GM21381 (cell line): ENCODE data around the gene IL13RA2.

Experiments
- ATAC-seq: cut with Tn5 transposase; IDR thresholded peaks from one replicate; pipeline ENCODE4 v1.9.1; 2021; ENCODE audit warnings: mild to moderate bottlenecking, moderate library complexity; ENCODE audit not compliant: unreplicated experiment

IL13RA2 gene

DNA sequence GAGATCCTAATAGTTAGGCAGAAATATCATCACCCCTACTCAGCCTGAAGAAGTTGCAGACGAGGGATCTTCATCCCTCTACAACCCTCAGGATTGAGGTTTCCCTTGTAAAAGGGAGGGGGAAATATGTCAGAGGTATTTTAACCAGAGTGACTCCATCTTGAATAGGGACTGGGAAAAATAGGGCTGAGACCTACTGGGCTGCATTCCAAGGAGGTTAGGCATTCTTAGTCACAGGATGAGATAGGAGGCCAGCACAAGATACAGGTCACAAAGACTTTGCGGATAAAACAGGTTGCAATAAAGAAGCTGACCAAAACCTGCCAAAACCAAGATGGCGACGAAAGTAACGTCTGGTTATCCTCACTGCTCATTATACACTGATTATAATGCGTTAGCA lies 17.5 kb downstream of the IL13RA2 start:
- ATAC-seq = no peak

DNA sequence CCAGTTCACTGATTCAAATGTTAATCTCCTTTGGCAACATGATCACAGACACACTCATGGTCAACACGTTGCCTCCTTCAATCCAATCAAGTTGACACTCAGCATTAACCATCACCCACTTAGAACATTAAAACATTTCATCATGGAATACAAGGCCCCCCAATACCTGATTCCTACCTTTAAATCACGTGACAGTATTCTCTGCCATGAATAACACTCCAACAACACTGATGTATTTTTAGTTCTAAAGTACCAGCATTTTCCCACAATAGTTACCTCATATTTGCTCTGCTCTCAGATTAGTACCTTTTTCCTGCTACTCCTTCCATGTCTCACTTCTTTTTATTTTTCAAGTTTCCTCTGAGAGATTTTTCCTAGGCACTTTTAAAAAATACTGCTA lies 19.6 kb downstream of the IL13RA2 start:
- ATAC-seq = no peak

DNA sequence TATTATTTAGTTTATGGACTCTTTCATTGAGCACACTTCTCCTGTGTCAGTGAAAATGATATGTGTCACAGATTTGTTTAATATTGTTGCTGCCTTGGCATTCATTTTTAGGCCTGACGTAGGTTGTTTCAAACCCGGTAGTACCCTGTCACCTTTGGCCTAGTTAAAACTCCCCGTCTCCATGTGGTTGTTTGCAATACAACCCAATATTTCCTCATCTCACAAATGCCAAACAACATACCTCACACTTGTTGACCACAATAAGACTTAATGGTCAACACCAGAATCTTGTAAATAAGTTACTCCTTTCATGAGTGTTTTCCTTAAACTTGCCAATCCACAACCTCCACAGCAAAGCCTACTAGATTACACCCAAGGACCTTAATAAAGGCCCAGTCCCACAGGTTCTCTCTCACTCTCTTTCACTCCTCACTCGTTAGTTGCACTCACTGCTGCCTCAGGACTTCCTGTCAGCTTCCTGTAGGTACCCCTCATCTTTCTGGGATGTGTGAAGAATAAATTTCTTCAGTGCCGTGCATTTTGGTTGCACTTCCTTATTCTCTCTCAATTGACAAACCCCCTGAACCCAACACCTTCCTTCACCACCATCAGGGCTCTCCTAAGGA lies 31.3 kb downstream of the IL13RA2 start:
- ATAC-seq = no peak

DNA sequence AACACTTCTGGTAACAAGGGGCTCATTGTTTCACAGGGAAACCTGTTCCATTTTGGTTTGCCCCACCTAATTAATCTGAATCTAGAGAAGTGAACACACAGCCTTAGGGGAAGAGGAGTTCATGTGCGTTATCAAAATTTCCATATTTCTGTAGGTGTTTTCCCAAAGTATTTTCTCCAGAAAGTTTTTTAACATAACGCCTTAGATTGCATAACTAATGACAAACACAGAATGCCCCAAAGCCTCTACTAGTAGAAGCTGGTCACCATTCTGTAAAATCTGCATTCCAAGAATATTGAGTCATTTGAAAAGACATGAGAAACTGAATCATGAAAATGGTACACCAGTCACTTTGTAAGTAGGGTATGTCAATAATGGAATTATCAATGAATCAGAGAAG lies 41.1 kb downstream of the IL13RA2 start:
- ATAC-seq = no peak

DNA sequence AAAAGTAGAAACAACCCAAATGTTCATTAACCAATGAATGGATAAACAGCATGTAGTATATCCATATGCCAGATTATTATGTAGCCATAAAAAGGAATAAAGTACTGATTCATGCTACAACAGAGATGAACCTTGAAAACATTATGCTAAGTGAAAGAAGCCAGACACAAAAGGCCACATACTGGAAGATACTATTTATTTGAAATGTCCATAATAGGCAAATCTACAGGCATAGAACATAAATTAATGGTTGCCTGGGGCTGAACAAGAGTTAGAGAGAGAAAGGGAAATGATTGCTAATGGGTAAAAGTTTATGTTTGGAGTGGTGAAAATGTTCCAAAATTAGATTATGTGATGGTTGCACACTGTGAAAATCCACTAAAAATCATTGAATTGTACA lies 44.4 kb downstream of the IL13RA2 start:
- ATAC-seq = no peak

DNA sequence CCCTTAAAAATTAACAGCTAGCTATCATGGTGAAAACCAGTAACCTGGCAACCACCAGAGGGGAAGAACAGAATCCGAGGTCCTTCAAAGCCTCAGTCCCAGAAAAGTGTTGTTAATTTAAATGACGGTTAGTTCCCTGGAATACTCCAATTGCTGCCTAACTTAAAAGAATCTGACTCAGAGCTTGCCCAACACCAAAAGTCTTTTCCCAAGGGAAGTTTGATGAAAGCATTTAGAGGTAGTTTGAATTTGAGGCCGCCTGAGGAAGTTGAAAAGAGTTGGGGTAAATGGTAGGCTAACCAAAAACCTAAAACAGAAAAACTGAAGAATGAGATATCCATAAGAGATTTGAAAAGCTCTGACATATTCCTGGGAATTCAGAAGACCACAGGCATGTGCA lies 46.6 kb downstream of the IL13RA2 start:
- no peak for ATAC-seq

DNA sequence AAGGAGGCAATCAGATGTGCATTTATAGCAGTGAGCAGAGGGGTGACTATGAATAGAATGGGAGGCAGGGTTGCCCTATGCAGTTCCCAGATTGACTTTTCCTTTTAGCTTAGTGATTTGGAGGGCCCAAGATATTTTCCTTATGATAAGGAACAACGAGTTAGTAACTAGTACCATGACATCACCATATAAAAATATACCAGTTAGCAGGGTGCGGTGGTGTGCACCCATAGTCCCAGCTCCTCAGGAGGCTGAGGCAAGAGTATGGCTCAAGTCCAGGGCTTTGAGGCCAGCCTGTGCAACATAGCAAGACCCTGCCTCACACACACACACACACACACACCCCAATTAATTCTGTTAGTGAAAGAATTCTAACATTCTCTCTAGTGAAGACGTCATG lies 53.0 kb downstream of the IL13RA2 start:
- ATAC-seq = no peak

DNA sequence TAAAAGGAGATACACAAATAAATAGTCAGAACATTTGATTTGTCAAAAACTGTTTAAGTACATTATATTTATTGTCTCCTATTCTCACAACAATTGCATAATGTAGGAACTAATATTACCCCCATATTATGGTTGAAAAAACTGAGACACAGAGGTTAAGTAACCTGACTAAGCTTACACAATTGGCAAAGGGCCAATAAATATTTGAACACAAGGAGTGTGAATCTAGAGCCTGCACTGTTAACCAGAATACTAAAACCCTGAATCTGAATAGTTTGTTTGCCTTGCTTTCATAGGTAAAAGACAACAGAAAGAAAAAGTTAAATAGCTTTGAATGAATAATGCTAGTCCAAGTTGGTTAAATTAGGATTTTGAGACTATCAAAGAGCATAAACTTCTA lies 55.2 kb downstream of the IL13RA2 start:
- no peak for ATAC-seq

DNA sequence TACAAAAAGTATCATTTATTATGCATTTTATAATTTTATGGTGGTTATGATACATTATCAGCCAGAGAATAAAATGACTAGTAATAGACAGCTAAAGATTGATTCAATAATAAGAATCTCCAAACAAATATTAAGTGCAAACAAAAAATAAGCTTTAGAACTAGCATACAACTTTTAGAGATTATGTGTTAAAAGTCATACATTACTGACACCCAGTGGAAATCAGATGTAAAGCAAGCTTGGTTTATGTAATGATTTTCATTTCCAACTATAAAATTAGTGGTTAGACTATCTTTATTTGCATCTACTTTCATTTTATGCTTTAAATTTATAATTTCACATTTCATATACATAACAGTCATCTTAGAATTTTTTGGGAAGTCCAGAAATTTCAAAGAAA lies 57.7 kb downstream of the IL13RA2 start:
- ATAC-seq = no peak
